Neuronal stem cell (in vitro differentiated cells): Measurements from ENCODE around the gene DMD.

Experiments
- DNase-seq: peaks from one replicate; pipeline ENCODE4 v3.0.0-alpha.2; 2013; ENCODE audit warnings: low spot score
- H2AFZ ChIP-seq: one replicate; pipeline ENCODE4 v1.6.1; 2013; ENCODE audit warnings: mild to moderate bottlenecking, low read length, inconsistent platforms
- H2AK5ac ChIP-seq: 2 replicates; pipeline ENCODE4 v1.6.1; 2013; ENCODE audit warnings: low read depth, mild to moderate bottlenecking, inconsistent platforms, low read length, moderate library complexity, mixed read lengths
- H2BK120ac ChIP-seq: 2 replicates; pipeline ENCODE4 v1.6.1; 2013; ENCODE audit warnings: low read depth, mild to moderate bottlenecking, inconsistent platforms, low read length, moderate library complexity, mixed read lengths
- H2BK12ac ChIP-seq: one replicate; pipeline ENCODE4 v1.6.1; 2013; ENCODE audit warnings: low read length, inconsistent platforms
- H2BK15ac ChIP-seq: 2 replicates; pipeline ENCODE4 v1.6.1; 2013; ENCODE audit warnings: mild to moderate bottlenecking, low read length, inconsistent platforms, mixed read lengths
- H2BK5ac ChIP-seq: one replicate; pipeline ENCODE4 v1.6.1; 2013; ENCODE audit warnings: inconsistent platforms, mild to moderate bottlenecking, low read length, moderate library complexity
- H3K14ac ChIP-seq: one replicate; pipeline ENCODE4 v1.6.1; 2013; ENCODE audit warnings: low read length, inconsistent platforms
- H3K18ac ChIP-seq: 2 replicates; pipeline ENCODE4 v1.6.1; 2013; ENCODE audit warnings: low read length, inconsistent platforms
- H3K23ac ChIP-seq: 2 replicates; pipeline ENCODE4 v1.6.1; 2013; ENCODE audit warnings: low read depth, mild to moderate bottlenecking, mixed read lengths, low read length, inconsistent platforms; ENCODE audit not compliant: poor library complexity
- H3K27ac ChIP-seq: replicated peaks from 3 replicates; pipeline ENCODE4 v1.5.1; 2013; ENCODE audit warnings: low read length, inconsistent platforms
- H3K27me3 ChIP-seq, 3 experiments: 2 replicates each; pipeline ENCODE4 v1.6.1; 2013; ENCODE audit warnings: low read length in 3 of 3, mild to moderate bottlenecking in 2 of 3, inconsistent platforms in 1 of 3, low read depth in 1 of 3, mixed read lengths in 1 of 3, moderate library complexity in 1 of 3; ENCODE audit not compliant: control insufficient read depth in 3 of 3, insufficient read depth in 3 of 3
- H3K36me3 ChIP-seq, 2 donors: replicated peaks in 1 of 2; 2 replicates each; pipeline ENCODE4 v1.6.1; 2013; ENCODE audit warnings: low read length in 2 of 2; ENCODE audit not compliant: control insufficient read depth in 2 of 2, insufficient read depth in 2 of 2
- H3K4ac ChIP-seq: 2 replicates; pipeline ENCODE4 v1.6.1; 2013; ENCODE audit warnings: inconsistent platforms, mild to moderate bottlenecking, low read length, moderate library complexity
- H3K4me1 ChIP-seq, 2 donors: 1 replicate in 1 of 2; 2 replicates in 1 of 2; pipeline ENCODE4 v1.6.1; 2013; ENCODE audit warnings: low read length in 2 of 2, low read depth in 1 of 2; ENCODE audit not compliant: control insufficient read depth in 2 of 2, insufficient read depth in 1 of 2
- H3K4me2 ChIP-seq: one replicate; pipeline ENCODE4 v1.6.1; 2013; ENCODE audit warnings: mild to moderate bottlenecking, low read length, inconsistent platforms; ENCODE audit not compliant: insufficient read depth, poor library complexity, severe bottlenecking
- H3K4me3 ChIP-seq, 2 donors: 2 replicates each; pipeline ENCODE4 v1.5.1; 2013; ENCODE audit warnings: low read length in 2 of 2, mild to moderate bottlenecking in 2 of 2, inconsistent platforms in 1 of 2, moderate library complexity in 1 of 2
- H3K79me1 ChIP-seq: one replicate; pipeline ENCODE4 v1.6.1; 2013; ENCODE audit warnings: low read depth, mild to moderate bottlenecking, inconsistent platforms, low read length, moderate library complexity
- H3K9ac ChIP-seq: one replicate; pipeline ENCODE4 v1.6.1; 2013; ENCODE audit warnings: mild to moderate bottlenecking, low read depth, low read length, inconsistent platforms; ENCODE audit not compliant: poor library complexity
- H3K9me3 ChIP-seq, 2 donors: replicated peaks in 1 of 2; 2 replicates each; pipeline versions ENCODE3 to v1.6.1; 2013; ENCODE audit warnings: low read length in 2 of 2, mild to moderate bottlenecking in 2 of 2, inconsistent platforms in 1 of 2, low read depth in 1 of 2, mixed read lengths in 1 of 2, moderate library complexity in 1 of 2; ENCODE audit not compliant: control insufficient read depth in 2 of 2, insufficient read depth in 1 of 2
- H4K8ac ChIP-seq: one replicate; pipeline ENCODE4 v1.6.1; 2013; ENCODE audit warnings: low read depth, mild to moderate bottlenecking, inconsistent platforms, low read length, moderate library complexity
- H4K91ac ChIP-seq: one replicate; pipeline ENCODE4 v1.6.1; 2013; ENCODE audit warnings: low read length, low read depth, mild to moderate bottlenecking, inconsistent platforms; ENCODE audit not compliant: poor library complexity
- whole genome bisulfite sequencing, 2 donors: extraction: QIAGEN DNeasy Blood & Tissue Kit; methylation state at CpG; one replicate each; pipeline ENCODE4 v1.1.7; 2013; ENCODE audit warnings: missing lambda C conversion rate in 2 of 2, mixed read lengths in 1 of 2; ENCODE audit not compliant: insufficient read length in 2 of 2, insufficient replicate concordance in 1 of 2; ENCODE audit errors: extremely low coverage in 2 of 2; 5-methylcytosine and 5-hydroxymethylcytosine counted together

Gene DMD

GRCh38 chrX:31166832-31167231 is 2044.5 kb downstream of the DMD start:
- Histone ChIP-seq H3K4me3 (no peak overlapping the region), H3K9ac (no peak overlapping the region), H3K18ac (no peak overlapping the region), H3K23ac (no peak overlapping the region), H3K14ac (no peak overlapping the region), H3K27ac (no peak overlapping the region), H3K4ac (no peak overlapping the region), H2BK5ac (no peak overlapping the region), H3K4me2 (no peak overlapping the region), H2AK5ac (no peak overlapping the region), H3K79me1 (no peaks in the 10 kb centered on the region), H4K91ac (no peak overlapping the region), H3K4me1 (no peaks in the 10 kb centered on the region), H2BK15ac (no peak overlapping the region), H2BK12ac (no peak overlapping the region), H3K9me3 (no peaks in the 10 kb centered on the region), H2AFZ (no peak overlapping the region), H3K27me3 (no peaks in the 10 kb centered on the region), H3K36me3 (peaks cover 0 to 2% of the 10 kb centered on the region in 2 donors), H4K8ac (no peak overlapping the region), H2BK120ac (no peak overlapping the region)
- WGBS, 2 donors, result no CpG with 5 or more reads among the region's 5 CpGs
- no peak for DNase-seq

GRCh38 chrX:31166416-31166815 is 2044.9 kb downstream of the DMD start:
- Histone ChIP-seq H3K4me2 (no peak overlapping the region), H3K4me3 (no peak overlapping the region), H3K36me3 (peaks cover 0 to 2% of the 10 kb centered on the region in 2 donors), H3K14ac (no peak overlapping the region), H2AK5ac (no peak overlapping the region), H3K4ac (no peak overlapping the region), H2BK12ac (no peak overlapping the region), H3K9ac (no peak overlapping the region), H2BK5ac (no peak overlapping the region), H4K8ac (no peak overlapping the region), H3K23ac (no peak overlapping the region), H2AFZ (no peak overlapping the region), H2BK120ac (no peak overlapping the region), H4K91ac (no peak overlapping the region), H3K79me1 (no peaks in the 10 kb centered on the region), H3K27ac (no peak overlapping the region), H2BK15ac (no peak overlapping the region), H3K27me3 (no peaks in the 10 kb centered on the region), H3K9me3 (no peaks in the 10 kb centered on the region), H3K4me1 (no peaks in the 10 kb centered on the region), H3K18ac (no peak overlapping the region)
- WGBS, 2 donors, result no CpG with 5 or more reads among the region's 5 CpGs
- DNase-seq, result no peak

GRCh38 chrX:31165241-31166035 is 2045.9 kb downstream of the DMD start:
- Histone ChIP-seq H3K9me3 (no peaks in the 10 kb centered on the region), H2BK12ac (no peak overlapping the region), H2AFZ (no peak overlapping the region), H3K36me3 (peaks cover 0 to 2% of the 10 kb centered on the region in 2 donors), H3K4me2 (no peak overlapping the region), H3K27me3 (no peaks in the 10 kb centered on the region), H2BK15ac (no peak overlapping the region), H2BK5ac (no peak overlapping the region), H2BK120ac (no peak overlapping the region), H3K4ac (no peak overlapping the region), H3K79me1 (no peaks in the 10 kb centered on the region), H3K18ac (no peak overlapping the region), H4K91ac (no peak overlapping the region), H3K27ac (no peak overlapping the region), H3K9ac (no peak overlapping the region), H2AK5ac (no peak overlapping the region), H4K8ac (no peak overlapping the region), H3K4me1 (no peaks in the 10 kb centered on the region), H3K14ac (no peak overlapping the region), H3K23ac (no peak overlapping the region), H3K4me3 (no peak overlapping the region)
- no CpG with 5 or more reads among the region's 5 CpGs for WGBS, 2 donors
- no peak for DNase-seq

GRCh38 chrX:31154946-31155345 is 2056.4 kb downstream of the DMD start:
- no peak overlapping the region for H2BK120ac ChIP-seq
- no peak overlapping the region for H3K4me3 ChIP-seq
- no peak overlapping the region for H3K9ac ChIP-seq
- H3K27me3 ChIP-seq, result no peaks in the 10 kb centered on the region
- H2BK15ac ChIP-seq, result no peak overlapping the region
- H3K4me1 ChIP-seq, result no peaks in the 10 kb centered on the region
- no peak overlapping the region for H3K23ac ChIP-seq
- no peak overlapping the region for H2BK5ac ChIP-seq
- WGBS, 2 donors, result no CpG with 5 or more reads among the region's 2 CpGs
- H2AFZ ChIP-seq, result no peak overlapping the region
- H3K4ac ChIP-seq, result no peak overlapping the region
- H3K4me2 ChIP-seq, result no peak overlapping the region
- no peak overlapping the region for H3K27ac ChIP-seq
- no peak overlapping the region for H3K18ac ChIP-seq
- DNase-seq, result no peak
- no peak overlapping the region for H2AK5ac ChIP-seq
- no peak overlapping the region for H2BK12ac ChIP-seq
- no peaks in the 10 kb centered on the region for H3K79me1 ChIP-seq
- no peaks in the 10 kb centered on the region for H3K36me3 ChIP-seq
- H3K9me3 ChIP-seq, result no peaks in the 10 kb centered on the region
- H4K91ac ChIP-seq, result no peak overlapping the region
- H3K14ac ChIP-seq, result no peak overlapping the region
- no peak overlapping the region for H4K8ac ChIP-seq
